ENCODE data around the gene ILF3. TPM values are rescaled to one million over a fixed set of nuclear protein-coding genes. Genes with fewer than 3 reads are reported as not detected.

ILF3 gene
- total and polyA plus RNA-seq, 10 of the 15 experiments (the other 5 are each of a cell fraction or from before 2014, with no cell fraction given), result 28.1 to 383 (median 176) TPM

DNA sequence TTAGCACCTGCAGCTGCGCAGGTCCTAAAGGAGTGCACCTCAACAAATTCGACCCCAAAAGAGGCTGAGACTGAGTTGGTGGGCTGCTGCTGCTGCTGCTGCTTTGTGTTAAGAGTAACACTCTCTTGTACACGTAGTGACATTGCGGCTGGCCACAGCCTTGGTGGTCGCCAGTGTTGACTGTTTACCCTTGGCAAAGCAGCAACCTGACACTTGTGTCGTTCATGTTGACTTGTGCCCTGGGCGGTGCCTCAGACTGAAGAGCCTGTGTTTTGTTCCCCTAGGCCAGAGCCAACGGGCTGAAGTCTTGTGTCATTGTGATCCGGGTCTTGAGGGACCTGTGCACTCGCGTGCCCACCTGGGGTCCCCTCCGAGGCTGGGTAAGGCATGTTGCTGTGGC, 24.7 kb downstream of the ILF3 start:
- H3K36me3 ChIP-seq (ENCODE audit: control insufficient read depth in 2 of 2, insufficient read depth in 2 of 2, low read length in 1 of 2), result peaks cover 64 to 67% of the 10 kb centered on the region in 2 experiments
- no peak overlapping the region for H2AFZ ChIP-seq (ENCODE audit: control insufficient read depth, low read depth, low read length)
- DNase-seq (ENCODE audit: low read depth, low spot score), result no peak
- in situ Hi-C loops (cut with MboI), result no loop called here
- FAIRE-seq, result no peak
- ChIA-PET POLR2A (no interaction called here), CTCF (interaction anchor here (1.2 kb wide), 1 partner anchor 98 kb away, joined by 4 read pairs; no protein-coding TSS in a partner anchor), RAD21 (ENCODE audit: unreplicated experiment) (no interaction called here), SMC1A (ENCODE audit: uncharacterized antibody, unreplicated experiment) (no interaction called here)
- no peaks in the 10 kb centered on the region for H3K27me3 ChIP-seq (replicated peaks in 1 of 2; ENCODE audit: control insufficient read depth in 2 of 2, insufficient read depth in 2 of 2, low read length in 1 of 2)
- no peaks in the 10 kb centered on the region for H3K79me2 ChIP-seq (ENCODE audit: control insufficient read depth, insufficient read depth, low read length)
- H4K20me1 ChIP-seq (ENCODE audit: control insufficient read depth, insufficient read depth), result peaks cover 2% of the 10 kb centered on the region; the same call in 1 of the 2 replicates
- no TSS peak for BruUV-seq (replicated peaks)
- no peaks in the 10 kb centered on the region for H3K4me1 ChIP-seq (ENCODE audit: control insufficient read depth, insufficient read depth, low read length)
- H3K27ac ChIP-seq (ENCODE audit: control insufficient read depth, insufficient read depth), result no peak overlapping the region
- no peaks in the 10 kb centered on the region for H3K9me3 ChIP-seq (replicated peaks; ENCODE audit: control insufficient read depth, insufficient read depth, low read length)
- intact Hi-C loops (cut with micrococcal nuclease; ENCODE audit: unreplicated experiment), result no loop called here
- H3K4me3 ChIP-seq, result no peak overlapping the region
- WGBS (ENCODE audit: insufficient coverage, insufficient replicate concordance, low lambda C conversion rate, missing lambda C conversion rate), result 97% methylated on average over 12 of the region's 12 CpGs
- ATAC-seq, result no peak
- TF ChIP-seq ATF7 (IDR thresholded peaks at IDR 0.05; ENCODE audit: low read depth), result no peak
- no peak for TF ChIP-seq CEBPZ (IDR thresholded peaks at IDR 0.05; ENCODE audit: low read depth, low read length)
- TF ChIP-seq WRNIP1 (IDR thresholded peaks at IDR 0.05; ENCODE audit: borderline replicate concordance, low read depth, low read length), result no peak
- TF ChIP-seq POLR2AphosphoS5 (IDR thresholded peaks at IDR 0.05; ENCODE audit: low read length), result 0 out of 2 replicates have a peak, but pooled peaks have one; percentile 31
- TF ChIP-seq NR2C2 (IDR thresholded peaks at IDR 0.05; ENCODE audit: borderline replicate concordance, control insufficient read depth, insufficient read length, low read depth), result no peak
- no peak for TF ChIP-seq IRF5 (IDR thresholded peaks at IDR 0.05; ENCODE audit: borderline replicate concordance)
- TF ChIP-seq CREM (IDR thresholded peaks at IDR 0.05; ENCODE audit: low read depth), result no peak
- TF ChIP-seq POLR2A (IDR thresholded peaks at IDR 0.05; ENCODE audit: low read depth, low read length), result peak; percentile 59; the same call in 1 of the 2 replicates
- TF ChIP-seq, protein P1, sequence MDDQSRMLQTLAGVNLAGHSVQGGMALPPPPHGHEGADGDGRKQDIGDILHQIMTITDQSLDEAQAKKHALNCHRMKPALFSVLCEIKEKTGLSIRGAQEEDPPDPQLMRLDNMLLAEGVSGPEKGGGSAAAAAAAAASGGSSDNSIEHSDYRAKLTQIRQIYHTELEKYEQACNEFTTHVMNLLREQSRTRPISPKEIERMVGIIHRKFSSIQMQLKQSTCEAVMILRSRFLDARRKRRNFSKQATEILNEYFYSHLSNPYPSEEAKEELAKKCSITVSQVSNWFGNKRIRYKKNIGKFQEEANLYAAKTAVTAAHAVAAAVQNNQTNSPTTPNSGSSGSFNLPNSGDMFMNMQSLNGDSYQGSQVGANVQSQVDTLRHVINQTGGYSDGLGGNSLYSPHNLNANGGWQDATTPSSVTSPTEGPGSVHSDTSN (IDR thresholded peaks at IDR 0.05; ENCODE audit: insufficient replicate concordance, low read depth, low read length), result no peak
- TF ChIP-seq TBL1XR1 (IDR thresholded peaks at IDR 0.05; ENCODE audit: low read depth, low read length), result no peak
- no peak overlapping the region for H3K4me2 ChIP-seq (ENCODE audit: control insufficient read depth, insufficient read depth)
- no peak overlapping the region for H3K9ac ChIP-seq (ENCODE audit: control insufficient read depth, insufficient read depth, low read length)
